ENCODE data around the gene PPARG.

- TF ChIP-seq CTCF (IDR thresholded peaks at IDR 0.05) (no peak), POLR2A (IDR thresholded peaks at IDR 0.05) (no peak), POLR2AphosphoS5 (IDR thresholded peaks at IDR 0.05) (no peak)
Measured at GRCh38 chr3:12352253-12352652, 63.4 kb downstream of the PPARG start.

Data from sigmoid colon (tissue), 4 donors.